Left lung (tissue), 10 donors: ENCODE measurements around the gene EHD4. TPM values are rescaled to one million over a fixed set of nuclear protein-coding genes. Genes with fewer than 3 reads are reported as not detected.
A peak's percentile ranks its signal among the peaks of the same experiment; 100 is the strongest.

ENCODE experiments used
- ATAC-seq: fragments of 200-7000 bp; cut with Tn5 transposase; one replicate; pipeline ENCODE4 v1.9.1; 2020; ENCODE audit warnings: moderate library complexity
- DNase-seq, 4 donors: peaks; one replicate each; pipeline ENCODE4 v3.0.0-alpha.2; 2013 to 2020
- H3K27ac ChIP-seq, 2 donors: fragments of 200-600 bp; sonication (generic) in 1 of 2; one replicate each; pipeline versions ENCODE4 v1.5.0 to v1.8.0; 2020 to 2021
- H3K27me3 ChIP-seq, 2 donors: fragments of 200-600 bp; sonication (generic) in 1 of 2; one replicate each; pipeline versions ENCODE4 v1.5.0 to v1.8.0; 2020 to 2021
- H3K36me3 ChIP-seq, 2 donors: fragments of 200-600 bp; sonication (generic) in 1 of 2; one replicate each; pipeline versions ENCODE4 v1.5.0 to v1.8.0; 2020 to 2021
- H3K4me1 ChIP-seq, 2 donors: fragments of 200-600 bp; one replicate each; pipeline ENCODE4 v1.8.0; 2021
- H3K4me3 ChIP-seq, 2 donors: fragments of 200-600 bp; sonication (generic) in 1 of 2; one replicate each; pipeline versions ENCODE4 v1.5.0 to v1.8.0; 2020 to 2021; ENCODE audit warnings: mild to moderate bottlenecking in 1 of 2
- H3K9me3 ChIP-seq, 2 donors: fragments of 200-600 bp; sonication (generic) in 1 of 2; one replicate each; pipeline versions ENCODE4 v1.5.0 to v1.8.0; 2020 to 2021
- CTCF ChIP-seq, 2 donors: fragments of 200-600 bp; sonication (generic) in 1 of 2; IDR thresholded peaks; one replicate each; pipeline versions ENCODE4 v1.5.0 to v1.8.0; 2021; ENCODE audit warnings: antibody characterized with exemption in 2 of 2
- intact Hi-C, 2 donors: fragments of 100-400 bp; cut with DNase I; formaldehyde crosslinking; loops; one replicate each; pipeline versions ENCODE4 v1.11.2 to v1.14.2; 2022
- polyA plus RNA-seq, 6 donors: library from polyadenylated mRNA; unstranded; fragments of 120-200 nt; gene quantifications; one replicate each; pipeline ENCODE4 v1.2.1, GENCODE V29; 2013; ENCODE audit not compliant: insufficient read length in 6 of 6
- total RNA-seq, 2 donors: library from RNA; stranded (reverse); fragmentation: NEBNext Ultra II Directional; extraction: Animal tissue kit (Norgen Biotek cat#: 25700); gene quantifications; one replicate each; pipeline ENCODE4 v1.2.1, GENCODE V29; 2021
- donor health status: DM: no; HTN: yes; CAD: no.
- donor health status: DM: no; HTN: no; CAD: no.

EHD4 gene
- total and polyA plus RNA-seq, 8 donors, result 11.7 to 32.6 (median 13.1) TPM

GRCh38 chr15:41966414-41966812 lies 5.9 kb downstream of the EHD4 start:
- H3K4me1 ChIP-seq, result peaks cover 22 to 72% of the 10 kb centered on the region in 2 donors
- ATAC-seq, result no peak
- no peak for TF ChIP-seq CTCF (IDR thresholded peaks at IDR 0.05)
- H3K27ac ChIP-seq, result peak overlapping the region in 1 of 2 donors; percentile 91
- no peaks in the 10 kb centered on the region for H3K9me3 ChIP-seq
- DNase-seq, result no peak
- H3K27me3 ChIP-seq, result no peaks in the 10 kb centered on the region
- no peaks in the 10 kb centered on the region for H3K36me3 ChIP-seq
- intact Hi-C loops, result no loop called here
- no peak overlapping the region for H3K4me3 ChIP-seq

- Histone ChIP-seq H3K27ac (peak overlapping the region in 1 of 2 donors; percentile 91), H3K27me3 (no peaks in the 10 kb centered on the region), H3K4me1 (peaks cover 27 to 72% of the 10 kb centered on the region in 2 donors), H3K4me3 (no peak overlapping the region), H3K36me3 (no peaks in the 10 kb centered on the region), H3K9me3 (no peaks in the 10 kb centered on the region)
- DNase-seq, result no peak
- TF ChIP-seq CTCF (IDR thresholded peaks at IDR 0.05), result no peak
- intact Hi-C loops, result no loop called here
- ATAC-seq, result no peak
These were observed 6.6 kb downstream of the EHD4 start for GRCh38 chr15:41965441-41966413.

- Histone ChIP-seq H3K27me3 (no peaks in the 10 kb centered on the region), H3K4me3 (no peak overlapping the region), H3K4me1 (peaks cover 18 to 51% of the 10 kb centered on the region in 2 donors), H3K27ac (no peak overlapping the region), H3K9me3 (no peaks in the 10 kb centered on the region), H3K36me3 (no peaks in the 10 kb centered on the region)
- DNase-seq (no peak), ATAC-seq (no peak)
- intact Hi-C loops, result no loop called here
- TF ChIP-seq CTCF (IDR thresholded peaks at IDR 0.05), result no peak
These were observed 10.7 kb downstream of the EHD4 start for GRCh38 chr15:41961595-41962202.

GRCh38 chr15:41961001-41961518 lies 11.3 kb downstream of the EHD4 start:
- Histone ChIP-seq H3K4me1 (peaks cover 18 to 51% of the 10 kb centered on the region in 2 donors), H3K27ac (peak overlapping the region in 1 of 2 donors; percentile 23), H3K36me3 (no peaks in the 10 kb centered on the region), H3K9me3 (no peaks in the 10 kb centered on the region), H3K4me3 (no peak overlapping the region), H3K27me3 (no peaks in the 10 kb centered on the region)
- no peak for TF ChIP-seq CTCF (IDR thresholded peaks at IDR 0.05)
- intact Hi-C loops, result no loop called here
- ATAC-seq (no peak), DNase-seq (no peak)

- Histone ChIP-seq H3K36me3 (peaks cover 0 to 13% of the 10 kb centered on the region in 2 donors), H3K9me3 (no peaks in the 10 kb centered on the region), H3K27me3 (no peaks in the 10 kb centered on the region), H3K4me3 (no peak overlapping the region), H3K27ac (no peak overlapping the region), H3K4me1 (peaks cover 18 to 49% of the 10 kb centered on the region in 2 donors)
- intact Hi-C loops, result no loop called here
- no peak for TF ChIP-seq CTCF (IDR thresholded peaks at IDR 0.05)
- ATAC-seq (no peak), DNase-seq (no peak)
These were observed 14.3 kb downstream of the EHD4 start for GRCh38 chr15:41958002-41958420.
